HL-60/S4 treated with phorbol 12-myristate 13-acetate at 8.2 ng/mL for 4 days and 3 days (cell line): Measurements from ENCODE around the gene TM4SF4.

Source experiments
- in situ Hi-C: fragments of 300-500 bp; cut with MboI; formaldehyde crosslinking; loops from 2 replicates; pipeline ENCODE4 v1.15.0; 2022; ENCODE audit warnings: low sequenced_read_pairs

TM4SF4 gene

GRCh38 chr3:149480326-149481017 is 6.0 kb downstream of the TM4SF4 start:
- in situ Hi-C loops, result loop anchor here (25.0 kb wide), 1 partner anchor 93 kb away; the partner anchor contains the start of gene TM4SF1

GRCh38 chr3:149481056-149481455 is 6.6 kb downstream of the TM4SF4 start:
- in situ Hi-C loops, result loop anchor here (25.0 kb wide), 1 partner anchor 94 kb away; the partner anchor contains the start of gene TM4SF1

- in situ Hi-C loops, result loop anchor here (25.0 kb wide), 1 partner anchor 94 kb away; the partner anchor contains the start of gene TM4SF1
Observed at GRCh38 chr3:149481491-149481890, 7.0 kb downstream of the TM4SF4 start.

GRCh38 chr3:149486726-149487125 is 12.2 kb downstream of the TM4SF4 start:
- in situ Hi-C loops, result loop anchor here (25.0 kb wide), 1 partner anchor 99 kb away; the partner anchor contains the start of gene TM4SF1

- in situ Hi-C loops, result loop anchor here (25.0 kb wide), 1 partner anchor 100 kb away; the partner anchor contains the start of gene TM4SF1
Observed at GRCh38 chr3:149487598-149488197, 13.2 kb downstream of the TM4SF4 start.

GRCh38 chr3:149489060-149489690 is 14.7 kb downstream of the TM4SF4 start:
- in situ Hi-C loops, result loop anchor here (25.0 kb wide), 1 partner anchor 102 kb away; the partner anchor contains the start of gene TM4SF1

- in situ Hi-C loops, result loop anchor here (25.0 kb wide), 1 partner anchor 103 kb away; the partner anchor contains the start of gene TM4SF1
Observed at GRCh38 chr3:149490260-149490971, 15.9 kb downstream of the TM4SF4 start.

GRCh38 chr3:149493315-149494021 is 19.0 kb downstream of the TM4SF4 start:
- in situ Hi-C loops, result loop anchor here (25.0 kb wide), 1 partner anchor 106 kb away; the partner anchor contains the start of gene TM4SF1

- in situ Hi-C loops, result loop anchor here (25.0 kb wide), 1 partner anchor 107 kb away; the partner anchor contains the start of gene TM4SF1
Observed at GRCh38 chr3:149494022-149494758, 19.7 kb downstream of the TM4SF4 start.

- in situ Hi-C loops, result loop anchor here (25.0 kb wide), 1 partner anchor 108 kb away; the partner anchor contains the start of gene TM4SF1
Observed at GRCh38 chr3:149494759-149495580, 20.5 kb downstream of the TM4SF4 start.

GRCh38 chr3:149495581-149496125 is 21.2 kb downstream of the TM4SF4 start:
- in situ Hi-C loops, result loop anchor here (25.0 kb wide), 1 partner anchor 108 kb away; the partner anchor contains the start of gene TM4SF1

- in situ Hi-C loops, result loop anchor here (25.0 kb wide), 1 partner anchor 110 kb away; the partner anchor contains the start of gene TM4SF1
Observed at GRCh38 chr3:149496891-149497290, 22.4 kb downstream of the TM4SF4 start.

GRCh38 chr3:149497966-149498670 is 23.6 kb downstream of the TM4SF4 start:
- in situ Hi-C loops, result loop anchor here (25.0 kb wide), 1 partner anchor 111 kb away; the partner anchor contains the start of gene TM4SF1

GRCh38 chr3:149501524-149501923 is 27.0 kb downstream of the TM4SF4 start:
- in situ Hi-C loops, result loop anchor here (25.0 kb wide), 1 partner anchor 211 kb away; no protein-coding TSS in a partner anchor

- in situ Hi-C loops, result loop anchor here (25.0 kb wide), 1 partner anchor 210 kb away; no protein-coding TSS in a partner anchor
Observed at GRCh38 chr3:149502438-149502837, 27.9 kb downstream of the TM4SF4 start.

GRCh38 chr3:149506540-149506939 is 32.0 kb downstream of the TM4SF4 start:
- in situ Hi-C loops, result loop anchor here (25.0 kb wide), 1 partner anchor 206 kb away; no protein-coding TSS in a partner anchor

- in situ Hi-C loops, result loop anchor here (25.0 kb wide), 1 partner anchor 205 kb away; no protein-coding TSS in a partner anchor
Observed at GRCh38 chr3:149506965-149507364, 32.5 kb downstream of the TM4SF4 start.
